Measurements from ENCODE around the gene OSCP1.

DNA sequence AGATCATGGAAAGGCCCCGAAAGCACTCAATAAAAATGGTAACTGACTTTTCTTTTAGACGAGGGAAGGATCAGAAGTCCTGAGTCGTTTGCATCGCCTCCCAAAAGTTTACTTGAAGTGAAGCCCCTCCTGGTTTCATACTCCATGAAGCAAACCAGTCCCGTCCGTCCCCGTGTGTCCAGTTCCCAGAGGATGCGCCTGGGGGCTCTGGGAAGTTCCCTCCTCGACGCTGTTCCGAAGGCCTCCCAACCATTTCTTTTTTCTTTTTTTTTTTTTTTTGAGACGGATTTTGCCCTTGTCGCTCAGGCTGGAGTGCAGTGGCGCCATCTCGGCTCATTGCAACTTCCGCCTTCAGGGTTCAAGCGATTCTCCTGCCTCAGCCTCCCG lies 661 bp upstream of the OSCP1 start:
- TF ChIP-seq CTCF (IDR thresholded peaks at IDR 0.05) = no peak
- no peak for TF ChIP-seq POLR2AphosphoS5 (IDR thresholded peaks at IDR 0.05; ENCODE audit: low read depth, low read length)
- no peak for TF ChIP-seq SIN3A (IDR thresholded peaks at IDR 0.05; ENCODE audit: borderline replicate concordance, insufficient read depth, low read depth, low read length)
- TF ChIP-seq, protein P1, sequence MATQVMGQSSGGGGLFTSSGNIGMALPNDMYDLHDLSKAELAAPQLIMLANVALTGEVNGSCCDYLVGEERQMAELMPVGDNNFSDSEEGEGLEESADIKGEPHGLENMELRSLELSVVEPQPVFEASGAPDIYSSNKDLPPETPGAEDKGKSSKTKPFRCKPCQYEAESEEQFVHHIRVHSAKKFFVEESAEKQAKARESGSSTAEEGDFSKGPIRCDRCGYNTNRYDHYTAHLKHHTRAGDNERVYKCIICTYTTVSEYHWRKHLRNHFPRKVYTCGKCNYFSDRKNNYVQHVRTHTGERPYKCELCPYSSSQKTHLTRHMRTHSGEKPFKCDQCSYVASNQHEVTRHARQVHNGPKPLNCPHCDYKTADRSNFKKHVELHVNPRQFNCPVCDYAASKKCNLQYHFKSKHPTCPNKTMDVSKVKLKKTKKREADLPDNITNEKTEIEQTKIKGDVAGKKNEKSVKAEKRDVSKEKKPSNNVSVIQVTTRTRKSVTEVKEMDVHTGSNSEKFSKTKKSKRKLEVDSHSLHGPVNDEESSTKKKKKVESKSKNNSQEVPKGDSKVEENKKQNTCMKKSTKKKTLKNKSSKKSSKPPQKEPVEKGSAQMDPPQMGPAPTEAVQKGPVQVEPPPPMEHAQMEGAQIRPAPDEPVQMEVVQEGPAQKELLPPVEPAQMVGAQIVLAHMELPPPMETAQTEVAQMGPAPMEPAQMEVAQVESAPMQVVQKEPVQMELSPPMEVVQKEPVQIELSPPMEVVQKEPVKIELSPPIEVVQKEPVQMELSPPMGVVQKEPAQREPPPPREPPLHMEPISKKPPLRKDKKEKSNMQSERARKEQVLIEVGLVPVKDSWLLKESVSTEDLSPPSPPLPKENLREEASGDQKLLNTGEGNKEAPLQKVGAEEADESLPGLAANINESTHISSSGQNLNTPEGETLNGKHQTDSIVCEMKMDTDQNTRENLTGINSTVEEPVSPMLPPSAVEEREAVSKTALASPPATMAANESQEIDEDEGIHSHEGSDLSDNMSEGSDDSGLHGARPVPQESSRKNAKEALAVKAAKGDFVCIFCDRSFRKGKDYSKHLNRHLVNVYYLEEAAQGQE (IDR thresholded peaks at IDR 0.05; ENCODE audit: insufficient read depth in 1 of 2, low read depth in 2 of 2, low read length in 1 of 2) = no peak
- no peak; the same call in 1 of the 2 replicates for TF ChIP-seq TCF7L2 (IDR thresholded peaks at IDR 0.05; ENCODE audit: low read depth, low read length)
